GM13977 (cell line): ENCODE results near the gene CISTR.
"Not testable (repeated sequence)": the region's sequence is repeated elsewhere in the genome, so short reads cannot be mapped to it uniquely, and the experiment has no call there.

ENCODE experiments used
- DNase-seq: peaks from one replicate; pipeline ENCODE4 v3.0.0; 2012; ENCODE audit warnings: low spot score
- CTCF ChIP-seq: IDR thresholded peaks from 2 replicates; pipeline ENCODE4 v1.5.1; 2012; ENCODE audit warnings: mild to moderate bottlenecking, control low read depth; ENCODE audit not compliant: insufficient read depth; ENCODE audit errors: extremely low read depth, missing control alignments
- in situ Hi-C: fragments of 300-500 bp; cut with MboI; formaldehyde crosslinking; loops from one replicate; pipeline ENCODE4 v1.12.0; 2022; ENCODE audit warnings: low sequenced_read_pairs, low pct_unique_long_range_greater_than_20kb, mixed read lengths, inconsistent platforms; ENCODE audit not compliant: unreplicated experiment

Gene CISTR

DNA sequence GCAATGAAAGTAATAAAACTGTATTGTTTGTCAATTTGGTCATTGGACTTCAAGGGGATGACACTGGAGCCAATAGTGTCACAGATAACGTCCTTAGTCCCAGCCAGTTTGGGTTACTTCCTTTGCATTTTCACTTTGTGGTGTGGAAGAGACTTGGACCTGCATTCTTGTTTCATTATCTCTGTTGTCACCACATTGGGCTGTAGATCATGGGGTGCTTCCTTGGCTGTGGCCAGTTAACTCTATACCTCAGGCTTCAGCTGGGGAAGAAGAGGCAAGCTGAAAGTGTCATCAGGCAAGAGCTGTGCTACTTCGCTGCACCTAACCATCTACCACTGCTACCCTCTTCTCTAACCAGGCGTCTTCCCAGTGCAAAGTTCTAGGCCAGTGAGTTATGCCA lies 15.1 kb upstream of the CISTR start:
- no peak for TF ChIP-seq CTCF
- no peak for DNase-seq
- in situ Hi-C loops: no loop called here

- in situ Hi-C loops: no loop called here
- no peak for TF ChIP-seq CTCF
- DNase-seq: no peak
These were observed 14.1 kb upstream of the CISTR start for GRCh38 chr12:53765891-53766290.

DNA sequence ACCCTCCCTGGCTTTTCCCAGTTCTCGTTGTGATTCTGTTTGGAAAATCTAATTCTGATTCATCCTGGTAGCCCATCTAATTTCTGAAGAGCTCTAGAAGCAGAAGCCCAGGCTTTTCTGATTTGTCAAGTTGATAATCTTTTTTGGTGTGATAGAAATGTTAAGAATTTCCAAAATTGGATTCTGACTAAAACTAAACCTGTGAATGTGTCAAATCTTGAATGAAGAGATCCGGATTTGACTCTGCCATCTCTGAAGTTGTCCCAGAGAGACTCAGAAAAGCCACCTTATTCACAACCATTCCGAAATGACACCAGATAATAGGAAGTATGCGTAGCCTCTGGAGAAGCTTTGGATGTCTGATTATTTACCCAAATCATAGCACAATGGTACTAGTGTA lies 12.8 kb upstream of the CISTR start:
- DNase-seq: no peak
- no peak for TF ChIP-seq CTCF
- in situ Hi-C loops: no loop called here

DNA sequence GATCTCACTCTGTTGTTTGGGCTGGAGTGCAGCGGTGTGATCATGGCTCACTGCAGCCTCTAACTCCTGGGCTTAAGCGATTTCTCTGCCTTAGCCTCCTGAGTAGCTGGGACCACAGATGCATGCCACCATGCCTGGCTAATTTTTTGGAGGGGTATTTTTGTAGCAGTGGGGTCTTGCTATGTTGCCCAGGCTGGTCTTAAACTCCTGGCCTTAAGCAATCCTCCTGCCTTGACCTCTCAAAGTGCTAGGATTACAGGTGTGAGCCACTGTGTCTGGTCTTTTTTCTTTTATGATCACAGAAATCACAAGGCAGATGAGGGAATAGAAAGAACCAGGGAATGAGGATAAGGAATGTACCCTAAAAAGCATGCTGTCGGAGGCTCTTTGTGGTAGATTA lies 11.0 kb upstream of the CISTR start:
- in situ Hi-C loops, DNase-seq: not testable (repeated sequence)

GRCh38 chr12:53761306-53761705 lies 9.5 kb upstream of the CISTR start:
- DNase-seq: no peak
- in situ Hi-C loops: no loop called here
- no peak for TF ChIP-seq CTCF

DNA sequence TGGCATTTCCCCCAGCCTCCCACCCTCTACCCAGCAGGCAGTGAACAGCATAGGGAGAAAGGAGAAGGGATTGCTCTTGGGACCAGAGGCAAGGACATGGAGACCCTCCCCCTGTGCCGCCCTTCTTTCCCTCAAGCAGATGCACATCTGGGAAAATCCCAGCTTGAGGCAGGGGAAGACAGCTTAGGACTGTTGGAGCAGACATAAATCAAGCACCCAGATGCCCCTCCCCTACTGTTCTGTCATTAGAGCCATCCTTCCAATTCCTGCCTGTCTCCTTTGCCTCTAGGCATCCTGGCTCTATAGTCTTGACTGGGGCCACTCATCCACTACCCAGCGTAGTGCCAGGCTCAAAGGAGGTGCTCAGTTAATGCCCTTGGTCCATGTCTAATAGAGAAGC lies 7.5 kb upstream of the CISTR start:
- in situ Hi-C loops: no loop called here
- TF ChIP-seq CTCF: no peak

GRCh38 chr12:53758730-53759103 lies 6.9 kb upstream of the CISTR start:
- DNase-seq: no peak
- in situ Hi-C loops: no loop called here
- TF ChIP-seq CTCF: no peak

More for the DNA sequence above, 7.5 kb upstream of the CISTR start:
- no peak for DNase-seq
